T-helper 9 cell (primary cell): ENCODE results near the gene FSIP1.

ENCODE experiments used
- DNase-seq: peaks from one replicate; pipeline ENCODE4 v3.0.0-alpha.2; 2020

The FSIP1 gene

DNA sequence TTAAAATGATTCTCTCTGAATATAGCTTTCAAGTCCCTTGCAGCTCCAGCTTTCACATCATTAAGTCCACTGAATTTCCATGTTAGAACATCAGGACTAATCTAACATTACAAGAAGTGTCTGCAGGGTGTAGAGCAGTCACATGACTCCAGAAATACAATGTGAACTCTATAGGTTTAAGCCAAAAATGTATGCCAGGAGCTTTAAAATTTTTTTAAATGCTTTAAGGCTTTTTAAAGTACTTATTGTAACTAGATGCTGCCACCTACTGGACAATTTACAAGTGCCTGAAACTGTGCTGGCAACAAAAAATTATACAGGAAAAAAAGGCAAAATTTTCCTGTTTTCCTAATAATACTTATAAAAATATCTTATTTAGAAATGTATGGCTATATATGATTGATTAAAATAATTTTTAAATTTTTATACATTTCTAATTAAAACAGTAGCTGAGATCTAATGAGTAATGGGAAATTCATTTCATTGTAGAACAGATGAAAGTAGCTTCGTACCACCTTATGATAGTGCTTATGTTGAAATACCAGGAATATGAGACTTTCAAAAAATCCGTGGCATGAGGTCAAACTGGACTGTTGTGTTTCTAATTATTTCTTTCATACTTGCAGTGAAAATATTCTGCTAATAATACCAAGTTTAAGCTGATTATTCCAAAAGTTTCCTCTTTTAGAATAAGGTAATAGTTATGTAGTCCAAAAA lies 25.7 kb downstream of the FSIP1 start:
- no peak for DNase-seq

GRCh38 chr15:39752991-39753390 lies 29.6 kb downstream of the FSIP1 start:
- DNase-seq: no peak

GRCh38 chr15:39752246-39752645 lies 30.4 kb downstream of the FSIP1 start:
- no peak for DNase-seq

GRCh38 chr15:39748276-39748675 lies 34.4 kb downstream of the FSIP1 start:
- no peak for DNase-seq

GRCh38 chr15:39747326-39747725 lies 35.3 kb downstream of the FSIP1 start:
- DNase-seq: no peak

DNA sequence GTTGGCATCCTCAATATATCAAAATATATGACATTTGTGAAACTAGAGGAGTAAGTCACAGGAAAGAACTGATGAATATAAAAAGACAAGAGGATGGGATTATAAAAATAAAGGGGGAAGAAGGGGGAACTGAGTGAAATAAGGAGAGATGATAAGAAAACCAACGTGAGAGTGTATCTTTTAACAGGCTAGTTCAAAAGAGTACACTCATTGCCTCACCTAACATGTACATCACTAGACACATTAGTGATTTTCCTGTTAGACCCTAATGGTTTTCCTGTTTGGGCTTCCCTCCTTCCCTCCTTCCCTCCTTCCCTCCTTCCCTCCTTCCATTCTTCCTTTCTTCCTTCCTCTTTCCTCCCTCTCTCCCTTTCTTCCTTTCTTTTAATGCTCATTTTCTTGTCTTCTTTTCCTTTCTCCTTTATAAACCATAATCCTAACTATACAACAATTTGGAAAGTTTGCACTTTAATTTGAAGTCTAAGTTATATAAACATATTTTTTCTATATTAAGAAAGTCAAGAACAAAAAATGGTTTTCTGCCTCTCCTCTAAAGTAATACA lies 35.8 kb downstream of the FSIP1 start:
- DNase-seq: no peak

- no peak for DNase-seq
Observed at GRCh38 chr15:39746176-39746575, 36.5 kb downstream of the FSIP1 start.

DNA sequence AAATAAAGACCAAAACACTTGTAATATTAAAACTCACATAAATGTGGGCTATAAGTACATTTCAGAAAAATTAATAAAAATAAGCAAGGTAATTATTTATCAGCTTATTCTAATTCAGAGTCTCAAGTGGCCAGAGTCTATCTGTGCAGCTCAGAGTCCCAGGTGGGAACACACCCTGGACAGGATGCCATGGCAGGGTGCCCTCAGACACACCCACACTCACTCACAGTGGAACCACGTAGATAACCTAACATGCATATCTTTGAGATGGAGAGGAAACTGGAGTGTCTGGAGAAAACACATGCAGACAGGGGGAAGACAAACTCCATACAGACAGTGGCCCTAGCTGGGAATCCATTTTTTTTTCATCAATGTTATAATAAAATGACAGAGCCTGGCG lies 37.2 kb downstream of the FSIP1 start:
- no peak for DNase-seq

DNA sequence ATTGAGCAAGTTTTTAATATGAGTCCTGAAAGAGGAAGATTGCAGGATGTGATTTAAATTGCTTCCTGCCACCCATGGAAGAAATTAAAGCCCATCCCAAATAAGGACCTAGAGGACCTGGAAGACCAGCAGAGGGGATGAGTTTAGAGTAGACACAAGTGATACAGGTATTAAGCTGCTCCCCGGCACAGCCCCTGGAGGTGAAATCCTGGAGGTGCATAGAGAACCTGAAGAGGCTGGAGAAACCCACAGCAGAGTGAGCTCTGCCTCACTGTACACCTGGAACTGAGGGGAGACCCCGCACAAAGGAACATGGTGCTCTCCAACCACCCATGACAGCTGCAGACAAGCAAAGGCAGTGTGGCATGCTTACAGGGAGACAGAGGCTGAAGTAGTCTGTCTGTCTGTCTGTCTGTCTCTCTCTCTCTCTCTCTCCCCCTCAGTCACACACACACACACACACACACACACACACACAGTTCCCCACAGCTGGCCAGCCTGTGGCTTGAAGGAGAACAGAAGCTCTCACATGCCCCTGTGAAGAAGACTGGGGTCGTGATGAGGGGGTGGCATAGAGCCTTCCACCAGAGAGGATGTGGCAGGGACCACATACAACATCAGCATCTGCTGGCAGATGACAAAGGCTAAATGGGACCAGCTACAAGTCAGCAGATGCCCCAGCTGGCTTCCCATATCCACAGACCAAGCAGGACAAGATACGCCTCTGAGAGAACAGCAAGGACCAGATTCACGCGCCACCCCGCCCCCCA lies 38.1 kb downstream of the FSIP1 start:
- no peak for DNase-seq

DNA sequence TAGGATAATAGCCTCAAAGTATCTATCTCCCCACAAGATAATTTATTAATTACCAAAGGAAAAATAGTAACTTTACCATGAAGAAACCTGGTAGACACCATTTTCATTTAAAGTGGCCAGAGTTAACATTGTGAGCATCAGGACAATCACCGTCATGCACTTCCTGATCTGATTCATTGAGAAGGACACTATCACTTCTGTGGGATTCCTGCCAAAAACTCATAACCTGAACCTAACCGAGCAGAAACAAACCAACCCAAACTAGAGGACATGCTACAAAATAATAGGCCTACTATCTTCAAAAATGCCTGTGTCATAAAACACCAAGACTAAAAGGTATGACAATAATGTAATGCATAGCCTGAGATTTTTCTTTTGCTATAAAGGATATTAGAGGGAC lies 39.0 kb downstream of the FSIP1 start:
- DNase-seq: no peak

- DNase-seq: no peak
Observed at GRCh38 chr15:39741258-39741657, 41.4 kb downstream of the FSIP1 start.

DNA sequence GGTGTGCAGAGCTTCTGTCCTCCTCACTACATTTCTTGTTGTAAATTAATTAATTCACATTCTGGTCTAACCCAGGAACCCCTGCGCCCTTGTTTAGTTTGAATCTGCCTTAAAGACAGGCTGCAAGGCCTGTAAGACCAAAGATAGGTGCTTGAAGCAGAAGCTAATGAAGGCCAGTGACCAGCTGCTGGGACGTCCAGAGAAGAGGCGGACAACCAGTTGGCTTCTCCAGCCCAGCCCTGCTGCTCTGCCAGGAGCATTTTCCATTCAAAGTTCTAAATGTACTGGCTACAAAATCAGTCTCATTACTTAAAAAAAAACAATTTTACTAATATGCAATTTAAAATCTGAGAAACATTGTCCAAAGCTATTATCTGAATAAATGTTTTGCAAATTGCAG lies 43.6 kb downstream of the FSIP1 start:
- DNase-seq: no peak

- no peak for DNase-seq
Observed at GRCh38 chr15:39737196-39737550, 45.5 kb downstream of the FSIP1 start.

DNA sequence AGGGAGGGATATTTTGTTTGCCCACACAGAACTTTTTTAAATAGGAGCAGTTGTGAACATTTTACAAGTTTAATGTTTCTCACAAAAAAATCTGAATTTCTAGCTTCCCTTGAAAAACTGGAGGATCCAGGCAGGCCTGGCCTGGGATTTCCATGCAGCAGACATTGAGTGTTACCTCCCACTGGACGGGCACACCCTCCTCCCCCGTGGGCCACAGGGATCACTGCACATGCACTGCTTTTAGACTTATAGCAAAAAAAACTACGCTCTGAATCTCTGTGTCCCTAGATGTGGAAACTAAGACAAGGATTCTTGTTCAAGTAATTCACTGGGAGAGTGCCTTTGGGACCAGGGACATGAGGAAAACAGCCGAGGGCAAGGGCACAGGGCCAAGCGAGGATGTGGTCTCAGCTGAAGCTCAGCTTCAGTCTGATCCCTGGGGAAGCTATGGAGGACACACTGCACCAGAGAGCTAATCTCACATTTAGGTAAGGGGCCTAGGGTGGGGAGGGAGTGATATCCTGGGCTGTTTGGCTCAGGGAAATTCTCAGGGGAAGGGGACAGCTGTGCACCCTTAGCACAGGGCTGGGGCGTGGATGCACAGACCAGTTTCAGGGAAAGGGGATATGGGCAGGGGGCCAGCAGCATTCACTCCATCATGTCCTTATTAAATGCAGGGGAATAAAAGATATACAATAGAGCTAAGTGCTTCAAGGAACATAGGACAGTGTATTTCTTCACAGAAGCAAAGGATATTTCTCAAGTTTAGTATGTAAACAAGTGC lies 46.0 kb downstream of the FSIP1 start:
- no peak for DNase-seq

GRCh38 chr15:39735120-39735717 lies 47.4 kb downstream of the FSIP1 start:
- no peak for DNase-seq

GRCh38 chr15:39731266-39731665 lies 51.4 kb downstream of the FSIP1 start:
- no peak for DNase-seq

GRCh38 chr15:39730552-39730951 lies 52.1 kb downstream of the FSIP1 start:
- no peak for DNase-seq

GRCh38 chr15:39729500-39729899 lies 53.1 kb downstream of the FSIP1 start:
- DNase-seq: no peak

DNA sequence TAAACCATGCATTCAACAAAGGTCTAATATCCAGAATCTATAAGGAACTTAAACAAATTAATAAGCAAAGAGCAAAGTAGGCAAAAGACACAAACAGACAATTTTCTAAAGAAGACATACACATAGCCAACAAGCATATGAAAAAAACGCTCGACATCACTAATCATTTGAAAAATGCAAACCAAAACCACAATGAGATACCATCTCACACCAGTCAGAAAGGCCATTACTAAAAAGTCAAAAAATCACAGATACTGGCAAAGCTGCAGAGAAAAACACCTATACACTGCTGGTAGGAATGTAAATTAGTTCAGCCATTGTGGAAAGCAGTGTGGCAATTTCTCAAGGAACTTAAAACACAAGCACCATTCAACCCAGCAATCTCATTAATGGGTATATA lies 53.8 kb downstream of the FSIP1 start:
- DNase-seq: no peak

GRCh38 chr15:39721893-39722292 lies 60.7 kb downstream of the FSIP1 start:
- no peak for DNase-seq

- DNase-seq: no peak
Observed at GRCh38 chr15:39720621-39721611, 61.7 kb downstream of the FSIP1 start.

DNA sequence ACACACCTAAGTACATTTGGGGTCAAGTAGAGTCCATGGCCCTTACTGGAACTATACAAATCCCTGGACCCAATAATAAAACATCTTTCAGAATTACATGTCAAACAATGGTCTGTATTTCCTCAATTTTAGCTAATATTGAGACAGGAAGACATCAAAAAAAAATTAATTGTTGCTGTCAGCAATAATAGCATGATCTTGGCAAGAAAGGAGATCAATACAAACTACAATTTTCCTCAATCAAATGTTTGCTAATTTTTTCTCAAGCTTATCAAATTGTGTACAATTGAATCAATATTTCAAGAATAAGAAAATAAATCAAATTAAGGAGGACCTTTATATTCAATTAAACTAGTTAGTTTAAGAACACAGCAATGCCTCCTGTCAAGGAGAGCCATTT lies 62.6 kb downstream of the FSIP1 start:
- no peak for DNase-seq
